K562 (cell line): ENCODE data around the gene USF2. TPM values are rescaled to one million over a fixed set of nuclear protein-coding genes. Genes with fewer than 3 reads are reported as not detected.

Experiments
- PCBP1 ChIP-seq: fragments of 200-400 bp; formaldehyde crosslinking; IDR thresholded peaks from 2 replicates; pipeline ENCODE4 v1.6.1; 2018; ENCODE audit warnings: mild to moderate bottlenecking, low read depth, low read length; ENCODE audit not compliant: poor library complexity, severe bottlenecking
- RFX5 ChIP-seq: IDR thresholded peaks from 2 replicates; pipeline ENCODE4 v1.6.1; 2011; ENCODE audit warnings: low read depth, mild to moderate bottlenecking, improper control_type of control experiment, low read length
- ZNF280B ChIP-seq: fragments of 250-450 bp; sonication (Bioruptor Pico); IDR thresholded peaks from 2 replicates; pipeline ENCODE4 v1.5.1; 2021; ENCODE audit warnings: mild to moderate bottlenecking
- ZNF395 ChIP-seq: fragments of 200-800 bp; sonication (Bioruptor generic); IDR thresholded peaks from 2 replicates; pipeline ENCODE4 v1.6.1; 2017; ENCODE audit warnings: missing genetic modification characterization, missing compliant biosample characterization
- ZNF584 ChIP-seq: fragments of 200-800 bp; sonication (Bioruptor generic); IDR thresholded peaks from 2 replicates; pipeline ENCODE4 v1.6.1; 2016; ENCODE audit warnings: low read depth, mild to moderate bottlenecking, missing genetic modification characterization, missing compliant biosample characterization
- polyA plus RNA-seq, 8 experiments: library from polyadenylated mRNA; depleted of rRNA in 4 of 8; stranded (reverse) in 5 of 8; unstranded in 3 of 8; fragments of >200 nt; fragmentation: Nextera tagmentation in 2 of 8; fragmentation: Illumina TruSeq in 1 of 8; extraction: Ambion mirVana in 2 of 8; extraction: Trizol in 1 of 8; gene quantifications; 2 replicates each; pipeline versions ENCODE4 v1.2.1 to v1.2.3, GENCODE V29; 2011 to 2014; ENCODE audit warnings: inconsistent platforms in 1 of 8, missing spikeins in 1 of 8
- total RNA-seq, 7 experiments: library from RNA; depleted of rRNA in 6 of 7; stranded (reverse); fragments of >200 nt in 6 of 7; fragmentation: Illumina TruSeq in 2 of 7; extraction: Trizol in 2 of 7; gene quantifications; 2 replicates each; pipeline versions ENCODE4 v1.2.1 to v1.2.3, GENCODE V29; 2011 to 2021; ENCODE audit warnings: low replicate concordance in 1 of 7
- TF ChIP-seq, protein P1 (sequence below), 3 experiments: fragments of 200-800 bp in 1 of 3; sonication (Bioruptor generic) in 1 of 3; sonication (generic) in 1 of 3; formaldehyde crosslinking in 1 of 3; IDR thresholded peaks; 2 replicates each; pipeline versions ENCODE4 v1.6.1 to v1.8.0; 2016 to 2022; ENCODE audit warnings: mild to moderate bottlenecking in 2 of 3, missing compliant biosample characterization in 2 of 3, missing genetic modification characterization in 2 of 3, missing genetic modification reagents in 1 of 3
- TF ChIP-seq, protein P2 (sequence below): fragments of 450-650 bp; IDR thresholded peaks from 2 replicates; pipeline ENCODE4 v1.6.1; 2018; ENCODE audit not compliant: partially characterized antibody

Gene USF2
- total and polyA plus RNA-seq, 9 of the 15 experiments (the other 6 are each of a cell fraction or from before 2014, with no cell fraction given), result 0.27 to 93.7 (median 58.4) TPM

- TF ChIP-seq RFX5, result no peak
- no peak for TF ChIP-seq ZNF280B (CRISPR knock-in tag)
- no peak for TF ChIP-seq ZNF584 (CRISPR knock-in tag)
- peak; percentile 97 for TF ChIP-seq PCBP1
- TF ChIP-seq ZNF395 (CRISPR knock-in tag), result peak; percentile 92
- TF ChIP-seq, protein P1, sequence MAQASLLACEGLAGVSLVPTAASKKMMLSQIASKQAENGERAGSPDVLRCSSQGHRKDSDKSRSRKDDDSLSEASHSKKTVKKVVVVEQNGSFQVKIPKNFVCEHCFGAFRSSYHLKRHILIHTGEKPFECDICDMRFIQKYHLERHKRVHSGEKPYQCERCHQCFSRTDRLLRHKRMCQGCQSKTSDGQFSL (CRISPR knock-in tag; IDR thresholded peaks at IDR 0.05), result no peak
- TF ChIP-seq, protein P1 (tag; IDR thresholded peaks at IDR 0.05), result peak in 1 of 2 experiments; percentile 86; a peak in 1 of 4 replicates
- TF ChIP-seq, protein P2, sequence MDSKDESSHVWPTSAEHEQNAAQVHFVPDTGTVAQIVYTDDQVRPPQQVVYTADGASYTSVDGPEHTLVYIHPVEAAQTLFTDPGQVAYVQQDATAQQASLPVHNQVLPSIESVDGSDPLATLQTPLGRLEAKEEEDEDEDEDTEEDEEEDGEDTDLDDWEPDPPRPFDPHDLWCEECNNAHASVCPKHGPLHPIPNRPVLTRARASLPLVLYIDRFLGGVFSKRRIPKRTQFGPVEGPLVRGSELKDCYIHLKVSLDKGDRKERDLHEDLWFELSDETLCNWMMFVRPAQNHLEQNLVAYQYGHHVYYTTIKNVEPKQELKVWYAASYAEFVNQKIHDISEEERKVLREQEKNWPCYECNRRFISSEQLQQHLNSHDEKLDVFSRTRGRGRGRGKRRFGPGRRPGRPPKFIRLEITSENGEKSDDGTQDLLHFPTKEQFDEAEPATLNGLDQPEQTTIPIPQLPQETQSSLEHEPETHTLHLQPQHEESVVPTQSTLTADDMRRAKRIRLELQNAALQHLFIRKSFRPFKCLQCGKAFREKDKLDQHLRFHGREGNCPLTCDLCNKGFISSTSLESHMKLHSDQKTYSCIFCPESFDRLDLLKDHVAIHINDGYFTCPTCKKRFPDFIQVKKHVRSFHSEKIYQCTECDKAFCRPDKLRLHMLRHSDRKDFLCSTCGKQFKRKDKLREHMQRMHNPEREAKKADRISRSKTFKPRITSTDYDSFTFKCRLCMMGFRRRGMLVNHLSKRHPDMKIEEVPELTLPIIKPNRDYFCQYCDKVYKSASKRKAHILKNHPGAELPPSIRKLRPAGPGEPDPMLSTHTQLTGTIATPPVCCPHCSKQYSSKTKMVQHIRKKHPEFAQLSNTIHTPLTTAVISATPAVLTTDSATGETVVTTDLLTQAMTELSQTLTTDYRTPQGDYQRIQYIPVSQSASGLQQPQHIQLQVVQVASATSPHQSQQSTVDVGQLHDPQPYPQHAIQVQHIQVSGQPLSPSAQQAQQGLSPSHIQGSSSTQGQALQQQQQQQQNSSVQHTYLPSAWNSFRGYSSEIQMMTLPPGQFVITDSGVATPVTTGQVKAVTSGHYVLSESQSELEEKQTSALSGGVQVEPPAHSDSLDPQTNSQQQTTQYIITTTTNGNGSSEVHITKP, result no peak
- TF ChIP-seq, all 486 proteins: peak for 33
These were observed at the start of gene USF2 (continued) for GRCh38 chr19:35268536-35269437.
